Mesenteric fat pad (tissue), 1 donor: ENCODE measurements around the gene SH3PXD2B. TPM values are rescaled to one million over a fixed set of nuclear protein-coding genes. Genes with fewer than 3 reads are reported as not detected.
"Not testable (repeated sequence)": the region's sequence is repeated elsewhere in the genome, so short reads cannot be mapped to it uniquely, and the experiment has no call there.

Experiments used
- DNase-seq: peaks from one replicate; pipeline ENCODE4 v3.0.0-alpha.2; 2020; ENCODE audit warnings: low spot score
- total RNA-seq: library from RNA; stranded (reverse); fragmentation: NEBNext Ultra II Directional; extraction: Animal tissue kit (Norgen Biotek cat#: 25700); gene quantifications from one replicate; pipeline ENCODE4 v1.2.1, GENCODE V29; 2021
- donor health status: DM: yes; HTN: yes; CAD: no.

The SH3PXD2B gene
- total RNA-seq, 1 donor from 2014 or later, result 56.6 TPM

GRCh38 chr5:172305380-172305779 lies 148.9 kb downstream of the SH3PXD2B start:
- DNase-seq, result no peak

GRCh38 chr5:172303572-172304335 lies 150.6 kb downstream of the SH3PXD2B start:
- no peak for DNase-seq

- DNase-seq, result no peak
Observed at GRCh38 chr5:172303162-172303561, 151.2 kb downstream of the SH3PXD2B start.

GRCh38 chr5:172302047-172302710 lies 152.1 kb downstream of the SH3PXD2B start:
- DNase-seq, result no peak

- no peak for DNase-seq
Observed at GRCh38 chr5:172299916-172300439, 154.3 kb downstream of the SH3PXD2B start.

- no peak for DNase-seq
Observed at GRCh38 chr5:172294831-172295230, 159.5 kb downstream of the SH3PXD2B start.

- DNase-seq, result no peak
Observed at GRCh38 chr5:172293745-172294342, 160.5 kb downstream of the SH3PXD2B start.

GRCh38 chr5:172293054-172293744 lies 161.1 kb downstream of the SH3PXD2B start:
- DNase-seq, result no peak

- not testable (repeated sequence) for DNase-seq
Observed at GRCh38 chr5:172291837-172292236, 162.5 kb downstream of the SH3PXD2B start.

GRCh38 chr5:172288465-172288864 lies 165.9 kb downstream of the SH3PXD2B start:
- no peak for DNase-seq

GRCh38 chr5:172287140-172287539 lies 167.2 kb downstream of the SH3PXD2B start:
- not testable (repeated sequence) for DNase-seq

GRCh38 chr5:172285226-172286143 lies 168.8 kb downstream of the SH3PXD2B start:
- DNase-seq, result no peak

- DNase-seq, result no peak
Observed at GRCh38 chr5:172284611-172284980, 169.7 kb downstream of the SH3PXD2B start.

GRCh38 chr5:172283862-172284610 lies 170.3 kb downstream of the SH3PXD2B start:
- DNase-seq, result peak; percentile 95

GRCh38 chr5:172283020-172283861 lies 171.1 kb downstream of the SH3PXD2B start, which contains the start of gene UBTD2:
TSS of gene UBTD2 (minus strand) at chr5:172283764. CDS start at chr5:172283665, 99 bp downstream.
- peak; percentile 95 for DNase-seq

- DNase-seq, result no peak
Observed at GRCh38 chr5:172282272-172283019, 171.9 kb downstream of the SH3PXD2B start.

- no peak for DNase-seq
Observed at GRCh38 chr5:172281346-172281745, 173.0 kb downstream of the SH3PXD2B start.

GRCh38 chr5:172280929-172281328 lies 173.4 kb downstream of the SH3PXD2B start:
- DNase-seq, result no peak
